T-cell (primary cell): ENCODE data around the gene AXL. TPM values are rescaled to one million over a fixed set of nuclear protein-coding genes. Genes with fewer than 3 reads are reported as not detected.
A peak's percentile ranks its signal among the peaks of the same experiment; 100 is the strongest.

Source experiments
- ATAC-seq, 4 experiments: fragments of 200-7000 bp in 3 of 4; fragments of 150-1000 bp in 1 of 4; cut with Tn5 transposase; replicated peaks in 1 of 4; 1 replicate in 3 of 4; 2 replicates in 1 of 4; pipeline ENCODE4 v1.10.0; 2021; ENCODE audit warnings: moderate library complexity in 3 of 4, mild to moderate bottlenecking in 2 of 4, moderate number of reproducible peaks in 1 of 4
- CTCF ChIA-PET, 2 donors: fragments of 300-600 bp; sonication (Branson Sonifier 250); formaldehyde crosslinking; loops; one replicate each; lab custom pipeline; 2022; ENCODE audit warnings: antibody characterized with exemption in 2 of 2; lab: Charles Lee
- POLR2A ChIA-PET, 2 donors: fragments of 300-600 bp; sonication (Branson Sonifier 250); formaldehyde crosslinking; loops; one replicate each; lab custom pipeline; 2022; ENCODE audit warnings: antibody characterized with exemption in 2 of 2; lab: Charles Lee
- DNase-seq, 35 experiments: peaks; one replicate each; pipeline versions ENCODE4 v3.0.0 to v3.0.0-alpha.2; 2013 to 2023
- H3K27ac ChIP-seq: one replicate; pipeline ENCODE4 v1.5.1; 2013; ENCODE audit warnings: low read length
- H3K27me3 ChIP-seq, 2 experiments: replicated peaks in 1 of 2; 1 replicate in 1 of 2; 2 replicates in 1 of 2; pipeline versions ENCODE4 v1.6.1 to v1.7.0; 2013; ENCODE audit warnings: low read length in 1 of 2, mixed read lengths in 1 of 2; ENCODE audit not compliant: control insufficient read depth in 2 of 2, insufficient read depth in 2 of 2; ENCODE audit errors: extremely low read depth in 1 of 2
- H3K36me3 ChIP-seq, 2 donors: 1 replicate in 1 of 2; 2 replicates in 1 of 2; pipeline versions ENCODE4 v1.6.1 to v1.7.0; 2013; ENCODE audit warnings: low read length in 1 of 2; ENCODE audit not compliant: control insufficient read depth in 2 of 2, insufficient read depth in 1 of 2; ENCODE audit errors: extremely low read depth in 1 of 2
- H3K4me1 ChIP-seq, 2 experiments: 1 replicate in 1 of 2; 2 replicates in 1 of 2; pipeline versions ENCODE4 v1.6.1 to v1.7.0; 2013; ENCODE audit warnings: low read length in 2 of 2, mixed read lengths in 1 of 2; ENCODE audit not compliant: insufficient read depth in 2 of 2, control insufficient read depth in 1 of 2; ENCODE audit errors: extremely low read depth in 1 of 2
- H3K4me3 ChIP-seq, 2 donors: 1 replicate in 1 of 2; 2 replicates in 1 of 2; pipeline versions ENCODE4 v1.5.1 to v1.7.0; 2013; ENCODE audit warnings: mild to moderate bottlenecking in 2 of 2, low read length in 1 of 2, moderate library complexity in 1 of 2; ENCODE audit not compliant: control insufficient read depth in 1 of 2; ENCODE audit errors: extremely low read depth in 1 of 2
- H3K9me3 ChIP-seq: 2 replicates; pipeline ENCODE4 v1.7.0; 2013
- H3K27ac Mint-ChIP-seq, 2 donors: one replicate each; pipeline ENCODE4 v1.8.0; 2020 to 2021; ENCODE audit warnings: mild to moderate bottlenecking in 2 of 2, mixed read lengths in 2 of 2
- H3K27me3 Mint-ChIP-seq, 2 donors: one replicate each; pipeline ENCODE4 v1.8.0; 2021 to 2022; ENCODE audit warnings: mixed read lengths in 2 of 2
- H3K36me3 Mint-ChIP-seq: one replicate; pipeline ENCODE4 v1.8.0; 2021; ENCODE audit warnings: mixed read lengths
- H3K4me1 Mint-ChIP-seq, 3 donors: one replicate each; pipeline ENCODE4 v1.8.0; 2020 to 2022; ENCODE audit warnings: mixed read lengths in 3 of 3, mild to moderate bottlenecking in 1 of 3
- H3K4me3 Mint-ChIP-seq, 3 donors: one replicate each; pipeline ENCODE4 v1.8.0; 2020 to 2022; ENCODE audit warnings: mild to moderate bottlenecking in 3 of 3, mixed read lengths in 3 of 3, moderate library complexity in 3 of 3
- H3K9me3 Mint-ChIP-seq, 3 donors: one replicate each; pipeline ENCODE4 v1.8.0; 2020 to 2022; ENCODE audit warnings: mixed read lengths in 3 of 3
- WGBS: methylation state at CpG from one replicate; pipeline ENCODE4 v1.1.5; 2013; ENCODE audit warnings: missing lambda C conversion rate; ENCODE audit not compliant: insufficient coverage; 5-methylcytosine and 5-hydroxymethylcytosine counted together
- total RNA-seq, 35 experiments: library from RNA in 6 of 35; stranded (reverse) in 6 of 35; fragments of 120-200 nt in 1 of 35; gene quantifications; one replicate each; pipeline versions ENCODE4 v1.2.1 to v1.2.4 and lab custom pipeline; 2013 to 2026

The AXL gene
- total RNA-seq, 5 donors from 2014 or later (not counting 1 experiment from before 2014, with no cell fraction given): 0.16 to 0.70 (median 0.47) TPM; not detected in 2

- H3K36me3 ChIP-seq: no peaks in the 10 kb centered on the region
- H3K27ac ChIP-seq: no peak overlapping the region
- H3K9me3 ChIP-seq: no peaks in the 10 kb centered on the region
- ChIA-PET CTCF (no interaction called here), POLR2A (no interaction called here)
- Mint-ChIP-seq H3K4me1 (peaks cover 0 to 2% (median under 1%) of the 10 kb centered on the region in 3 donors), H3K27me3 (peaks cover 30 to 31% of the 10 kb centered on the region in 2 donors), H3K9me3 (no peaks in the 10 kb centered on the region), H3K36me3 (no peaks in the 10 kb centered on the region), H3K4me3 (no peak overlapping the region), H3K27ac (no peak overlapping the region)
- no peak for DNase-seq
- 67% methylated on average over 1 of the region's 8 CpGs for WGBS
- peaks cover 0 to 31% of the 10 kb centered on the region in 2 experiments for H3K27me3 ChIP-seq
- no peak overlapping the region for H3K4me3 ChIP-seq
- H3K4me1 ChIP-seq: no peaks in the 10 kb centered on the region
- no peak for ATAC-seq
These were observed 31.8 kb upstream of the AXL start for GRCh38 chr19:41186971-41187883.

- no peaks in the 10 kb centered on the region for H3K36me3 Mint-ChIP-seq
- DNase-seq: no peak
- CTCF ChIA-PET: interaction anchor here in 1 of 2 donors (0.6 kb wide), 1 partner anchor 16 kb away, joined by 8 read pairs; no protein-coding TSS in a partner anchor
These were observed 31.1 kb upstream of the AXL start for GRCh38 chr19:41187884-41188279.

DNA sequence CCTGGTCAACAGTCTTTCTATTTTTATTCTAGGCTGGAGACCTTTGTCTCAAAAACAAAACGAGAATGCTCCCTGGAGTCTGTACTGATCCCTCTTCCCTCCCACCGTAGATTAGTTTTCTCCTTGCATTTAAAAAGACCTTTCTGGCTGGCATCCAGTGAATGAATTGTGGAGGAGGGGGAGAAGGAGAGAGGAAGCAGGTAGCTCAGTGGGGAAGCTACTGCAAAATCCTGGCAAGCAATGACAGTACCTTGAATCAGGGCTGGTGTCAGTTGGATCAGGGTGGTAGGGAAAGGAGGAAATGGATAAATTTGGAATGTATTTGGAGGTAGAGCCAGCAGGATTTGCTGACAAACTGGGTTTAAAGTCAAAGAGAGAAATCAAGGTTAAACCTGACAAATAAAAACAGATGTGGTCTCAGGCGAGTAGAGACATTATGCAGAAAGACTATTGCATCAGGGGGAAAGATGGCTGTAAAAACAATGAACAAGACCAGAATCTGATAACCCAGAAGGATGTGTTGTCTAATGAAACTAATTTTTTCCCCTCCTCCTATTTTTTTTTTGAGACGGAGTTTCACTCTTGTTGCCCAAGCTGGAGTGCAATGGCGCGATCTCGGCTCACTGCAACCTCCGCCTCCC, 29.5 kb upstream of the AXL start:
- Histone ChIP-seq H3K4me3 (no peak overlapping the region), H3K27me3 (peaks cover 0 to 49% of the 10 kb centered on the region in 2 experiments), H3K9me3 (no peaks in the 10 kb centered on the region), H3K4me1 (peaks cover 0 to 22% of the 10 kb centered on the region in 2 experiments), H3K27ac (no peak overlapping the region), H3K36me3 (no peaks in the 10 kb centered on the region)
- POLR2A ChIA-PET: no interaction called here
- Mint-ChIP-seq H3K27me3 (peaks cover 35 to 48% of the 10 kb centered on the region in 2 donors), H3K9me3 (no peaks in the 10 kb centered on the region), H3K36me3 (no peaks in the 10 kb centered on the region), H3K4me3 (no peak overlapping the region), H3K4me1 (peaks cover 12 to 16% (median 16%) of the 10 kb centered on the region in 3 donors), H3K27ac (no peak overlapping the region)
- WGBS: no CpG with 5 or more reads among the region's 8 CpGs
- CTCF ChIA-PET: interaction anchor here in 1 of 2 donors (0.7 kb wide), 1 partner anchor 119 kb away, joined by 3 read pairs; no protein-coding TSS in a partner anchor
- ATAC-seq (no peak), DNase-seq (no peak)

More at GRCh38 chr19:41187884-41188279, 31.1 kb upstream of the AXL start:
- Histone ChIP-seq H3K9me3 (no peaks in the 10 kb centered on the region), H3K4me1 (peaks cover 0 to 6% of the 10 kb centered on the region in 2 experiments), H3K4me3 (no peak overlapping the region), H3K27me3 (peaks cover 0 to 34% of the 10 kb centered on the region in 2 experiments), H3K27ac (no peak overlapping the region), H3K36me3 (no peaks in the 10 kb centered on the region)
- no peak overlapping the region for H3K4me3 Mint-ChIP-seq
- ATAC-seq: no peak
- H3K4me1 Mint-ChIP-seq: peaks cover 5 to 8% (median 5%) of the 10 kb centered on the region in 3 donors
- POLR2A ChIA-PET: no interaction called here
- H3K27ac Mint-ChIP-seq: no peak overlapping the region
- H3K9me3 Mint-ChIP-seq: no peaks in the 10 kb centered on the region
- WGBS: 67% methylated on average over 1 of the region's 3 CpGs
- peaks cover 36 to 37% of the 10 kb centered on the region in 2 donors for H3K27me3 Mint-ChIP-seq

DNA sequence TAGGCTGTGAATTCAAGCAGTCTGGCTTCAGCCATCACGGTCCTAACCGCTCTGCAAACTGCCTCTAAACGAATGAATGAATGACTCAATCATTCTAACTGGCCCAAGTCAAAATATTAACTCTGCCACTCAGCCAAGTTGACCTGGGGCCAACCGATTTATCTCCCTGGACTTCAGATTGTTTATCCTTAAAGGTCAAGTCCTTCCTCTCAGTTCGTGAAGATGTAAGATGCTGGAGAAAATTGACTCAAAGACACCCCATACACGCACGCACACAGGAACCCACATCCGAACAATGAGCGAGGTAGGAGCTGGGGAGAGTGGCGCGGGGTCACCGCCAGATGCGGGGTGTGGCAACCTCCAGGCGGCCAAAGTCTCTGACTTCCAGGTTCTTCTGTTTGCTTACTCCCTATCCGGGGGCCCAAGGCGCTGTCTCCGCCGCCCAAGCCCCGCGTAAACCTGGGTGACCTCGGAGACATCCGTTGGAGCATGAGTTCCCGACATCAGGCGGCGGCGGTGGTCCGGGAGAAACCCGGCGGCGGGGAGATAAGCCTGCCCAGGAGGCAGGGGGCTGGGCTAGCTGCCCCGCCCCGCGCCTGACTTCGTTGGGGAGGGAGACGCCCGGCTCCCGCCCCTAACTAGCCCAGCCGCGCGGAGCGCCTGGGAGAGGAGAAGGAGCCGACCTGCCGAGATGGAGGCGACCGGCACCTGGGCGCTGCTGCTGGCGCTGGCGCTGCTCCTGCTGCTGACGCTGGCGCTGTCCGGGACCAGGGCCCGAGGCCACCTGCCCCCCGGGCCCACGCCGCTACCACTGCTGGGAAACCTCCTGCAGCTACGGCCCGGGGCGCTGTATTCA, 26.2 kb upstream of the AXL start, which contains the start of gene CYP2S1:
TSS of gene CYP2S1 (plus strand) at position 646 of the 856 bp plus-strand sequence. CDS start at position 692, 46 bp downstream.
- H3K27me3 Mint-ChIP-seq: peaks cover 46 to 54% of the 10 kb centered on the region in 2 donors
- Histone ChIP-seq H3K4me1 (peaks cover 0 to 22% of the 10 kb centered on the region in 2 experiments), H3K27me3 (peaks cover 0 to 62% of the 10 kb centered on the region in 2 experiments), H3K9me3 (no peaks in the 10 kb centered on the region), H3K4me3 (peak within 1 kb of the TSS in 1 of 2 donors; percentile 27), H3K27ac (no peak within 1 kb of the TSS), H3K36me3 (no peaks in the 10 kb centered on the region)
- POLR2A ChIA-PET: no interaction called here
- H3K9me3 Mint-ChIP-seq: no peaks in the 10 kb centered on the region
- H3K27ac Mint-ChIP-seq: no peak within 1 kb of the TSS
- CTCF ChIA-PET: no interaction called here
- ATAC-seq (peak; percentile 43 to 68 (median 62)), DNase-seq (peak in 7 of 35 experiments; percentile 4 to 33 (median 12))
- H3K4me3 Mint-ChIP-seq: peak within 1 kb of the TSS in 2 of 3 donors; percentile 45 to 54
- 7% methylated on average over 50 of the region's 58 CpGs for WGBS
- H3K36me3 Mint-ChIP-seq: no peaks in the 10 kb centered on the region
- peaks cover 12 to 16% (median 16%) of the 10 kb centered on the region in 3 donors for H3K4me1 Mint-ChIP-seq

GRCh38 chr19:41193430-41194156, 25.4 kb upstream of the AXL start:
- peaks cover 12 to 16% (median 16%) of the 10 kb centered on the region in 3 donors for H3K4me1 Mint-ChIP-seq
- POLR2A ChIA-PET: no interaction called here
- ATAC-seq: peak in 1 of 4 experiments; percentile 11
- DNase-seq: no peak
- H3K27ac Mint-ChIP-seq: no peak overlapping the region
- peaks cover 0 to 70% of the 10 kb centered on the region in 2 experiments for H3K27me3 ChIP-seq
- no peak overlapping the region for H3K27ac ChIP-seq
- CTCF ChIA-PET: no interaction called here
- peak overlapping the region in 1 of 2 donors; percentile 27 for H3K4me3 ChIP-seq
- no peaks in the 10 kb centered on the region for H3K36me3 ChIP-seq
- no peaks in the 10 kb centered on the region for H3K36me3 Mint-ChIP-seq
- H3K4me3 Mint-ChIP-seq: peak overlapping the region in 1 of 3 donors; percentile 54
- peaks cover 51 to 55% of the 10 kb centered on the region in 2 donors for H3K27me3 Mint-ChIP-seq
- no peaks in the 10 kb centered on the region for H3K9me3 Mint-ChIP-seq
- 49% methylated on average over 10 of the region's 13 CpGs for WGBS
- no peaks in the 10 kb centered on the region for H3K9me3 ChIP-seq
- peaks cover 0 to 22% of the 10 kb centered on the region in 2 experiments for H3K4me1 ChIP-seq
